K562 (cell line): Measurements from ENCODE around the gene ANKDD1A. TPM values are rescaled to one million over a fixed set of nuclear protein-coding genes. Genes with fewer than 3 reads are reported as not detected.

Experiments
- ATAC-seq: fragments of 200-7000 bp; cut with Tn5 transposase; 3 replicates; pipeline ENCODE4 v1.9.1; 2020; ENCODE audit warnings: moderate library complexity
- BruUV-seq: library from RNA; stranded (reverse); fragments of 400-500 nt; replicated peaks from 2 replicates; lab custom pipeline; 2021; lab: Mats Ljungman, UMichigan
- CTCF ChIA-PET: fragments of 300-600 bp; formaldehyde crosslinking; extraction: SDS; loops from one replicate; lab custom pipeline; 2021; ENCODE audit warnings: low intra/inter-chr PET ratio; lab: Yijun Ruan, JAX
- POLR2A ChIA-PET: fragments of 300-600, 350-650 bp; sonication (Branson Sonifier 250); formaldehyde crosslinking; extraction: SDS; loops from one replicate; lab custom pipeline; 2021; ENCODE audit warnings: antibody characterized with exemption, inconsistent platforms; lab: Yijun Ruan, JAX
- DNase-seq, 4 experiments: peaks; one replicate each; pipeline versions ENCODE4 v3.0.0 to v3.0.0-alpha.2; 2011 to 2018; ENCODE audit warnings: low spot score in 3 of 4, mixed read lengths in 3 of 4; ENCODE audit errors: extremely low read depth in 1 of 4
- FAIRE-seq: peaks from 2 replicates; lab custom pipeline; 2011; peaks lifted over from hg19 to GRCh38; lab: Jason Lieb, UNC
- H2AFZ ChIP-seq: 2 replicates; pipeline ENCODE4 v1.6.0; 2011; ENCODE audit warnings: low read depth, low read length, control low read depth, inconsistent platforms
- H3K27ac ChIP-seq: fragments of 200-600 bp; 3 replicates; pipeline ENCODE4 v1.8.0; 2011; ENCODE audit warnings: low read depth, mild to moderate bottlenecking, control low read depth, inconsistent platforms, low read length, moderate library complexity, mixed read lengths; ENCODE audit errors: extremely low read depth
- H3K27me3 ChIP-seq, 2 experiments: fragments of 300-600 bp in 1 of 2; 2 replicates in 1 of 2; 3 replicates in 1 of 2; pipeline versions ENCODE4 v1.6.0 to v1.8.0; 2011; ENCODE audit warnings: inconsistent platforms in 2 of 2, low read length in 2 of 2, mild to moderate bottlenecking in 1 of 2, mixed read lengths in 1 of 2, moderate library complexity in 1 of 2; ENCODE audit not compliant: control insufficient read depth in 2 of 2, insufficient read depth in 2 of 2
- H3K36me3 ChIP-seq: fragments of 300-600 bp; 3 replicates; pipeline ENCODE4 v1.8.0; 2011; ENCODE audit warnings: mild to moderate bottlenecking, low read length, inconsistent platforms; ENCODE audit not compliant: control insufficient read depth, insufficient read depth
- H3K4me1 ChIP-seq, 2 experiments: fragments of 200-600 bp in 1 of 2; replicated peaks in 1 of 2; 2 replicates in 1 of 2; 3 replicates in 1 of 2; pipeline versions ENCODE4 v1.5.1 to v1.8.0; 2011; ENCODE audit warnings: inconsistent platforms in 2 of 2, low read length in 2 of 2, mild to moderate bottlenecking in 1 of 2, mixed read lengths in 1 of 2, moderate library complexity in 1 of 2; ENCODE audit not compliant: control insufficient read depth in 2 of 2, insufficient read depth in 2 of 2
- H3K4me2 ChIP-seq: 2 replicates; pipeline ENCODE4 v1.6.1; 2011; ENCODE audit warnings: low read length, control low read depth, inconsistent platforms, mixed read lengths; ENCODE audit not compliant: insufficient read depth
- H3K4me3 ChIP-seq: fragments of 200-600 bp; sonication (generic), shearing (Covaris generic); 2 replicates; pipeline ENCODE4 v1.5.1; 2016; ENCODE audit warnings: control low read depth, inconsistent platforms
- H3K79me2 ChIP-seq: fragments of 200-600 bp; 3 replicates; pipeline ENCODE4 v1.8.0; 2011; ENCODE audit warnings: low read length, inconsistent platforms; ENCODE audit not compliant: control insufficient read depth, insufficient read depth
- H3K9ac ChIP-seq, 2 experiments: 2 replicates each; pipeline versions ENCODE4 v1.6.0 to v1.6.1; 2011; ENCODE audit warnings: low read depth in 2 of 2, low read length in 2 of 2, control low read depth in 1 of 2, inconsistent platforms in 1 of 2, mild to moderate bottlenecking in 1 of 2, mixed read lengths in 1 of 2; ENCODE audit not compliant: insufficient read depth in 1 of 2
- H3K9me1 ChIP-seq: one replicate; pipeline ENCODE4 v1.6.0; 2011; ENCODE audit warnings: inconsistent platforms, mild to moderate bottlenecking, low read length, moderate library complexity; ENCODE audit not compliant: control insufficient read depth, insufficient read depth
- H3K9me3 ChIP-seq: replicated peaks from 2 replicates; pipeline ENCODE4 v1.5.1; 2011; ENCODE audit warnings: low read depth, low read length, inconsistent platforms; ENCODE audit not compliant: control insufficient read depth, insufficient read depth
- H4K20me1 ChIP-seq: replicated peaks from 2 replicates; pipeline ENCODE4 v1.6.1; 2011; ENCODE audit warnings: low read length, inconsistent platforms, mixed read lengths; ENCODE audit not compliant: control insufficient read depth, insufficient read depth
- C11orf30 ChIP-seq: fragments of 450-650 bp; IDR thresholded peaks from 2 replicates; pipeline ENCODE4 v1.6.1; 2016; ENCODE audit warnings: low read depth, mild to moderate bottlenecking
- MAFG ChIP-seq: fragments of 450-650 bp; conservative IDR thresholded peaks from 2 replicates; pipeline ENCODE4 v1.6.1; 2016; ENCODE audit warnings: missing genetic modification characterization, missing compliant biosample characterization
- MAFK ChIP-seq: IDR thresholded peaks from 2 replicates; pipeline ENCODE4 v1.6.1; 2011; ENCODE audit warnings: low read length, improper control_type of control experiment
- PBX2 ChIP-seq, 2 experiments: IDR thresholded peaks in 1 of 2; conservative IDR thresholded peaks in 1 of 2; 2 replicates each; pipeline ENCODE4 v1.6.1; 2016; ENCODE audit warnings: low read depth in 2 of 2, mild to moderate bottlenecking in 1 of 2, missing compliant biosample characterization in 1 of 2, missing genetic modification characterization in 1 of 2, moderate library complexity in 1 of 2
- THRB ChIP-seq: fragments of 450-650 bp; formaldehyde crosslinking; conservative IDR thresholded peaks from 2 replicates; pipeline ENCODE4 v1.4.0; 2022; ENCODE audit warnings: mild to moderate bottlenecking, missing genetic modification characterization
- ZNF316 ChIP-seq: fragments of 450-650 bp; IDR thresholded peaks from 2 replicates; pipeline ENCODE4 v1.6.1; 2016
- WGBS: fragments of 100-300 bp; shearing (Covaris generic); methylation state at CpG from one replicate; pipeline ENCODE4 v1.1.6; 2016; ENCODE audit warnings: low coverage, mixed read lengths; ENCODE audit not compliant: insufficient coverage; ENCODE audit errors: missing lambda C conversion rate; 5-methylcytosine and 5-hydroxymethylcytosine counted together
- in situ Hi-C: fragments of 300-500 bp; cut with MboI; formaldehyde crosslinking; loops from 4 replicates; pipeline ENCODE4 v1.15.0; 2018; ENCODE audit warnings: inconsistent platforms, mixed read lengths
- intact Hi-C: fragments of 100-400 bp; cut with micrococcal nuclease; formaldehyde crosslinking; loops from 2 replicates; pipeline ENCODE4 v1.14.2; 2022
- polyA plus RNA-seq, 8 experiments: library from polyadenylated mRNA; depleted of rRNA in 4 of 8; stranded (reverse) in 5 of 8; unstranded in 3 of 8; fragments of >200 nt; fragmentation: Nextera tagmentation in 2 of 8; fragmentation: Illumina TruSeq in 1 of 8; extraction: Ambion mirVana in 2 of 8; extraction: Trizol in 1 of 8; gene quantifications; 2 replicates each; pipeline versions ENCODE4 v1.2.1 to v1.2.3, GENCODE V29; 2011 to 2014; ENCODE audit warnings: inconsistent platforms in 1 of 8, missing spikeins in 1 of 8
- total RNA-seq, 7 experiments: library from RNA; depleted of rRNA in 6 of 7; stranded (reverse); fragments of >200 nt in 6 of 7; fragmentation: Illumina TruSeq in 2 of 7; extraction: Trizol in 2 of 7; gene quantifications; 2 replicates each; pipeline versions ENCODE4 v1.2.1 to v1.2.3, GENCODE V29; 2011 to 2021; ENCODE audit warnings: low replicate concordance in 1 of 7
- TF ChIP-seq, protein P1 (sequence below): fragments of 250-450 bp; sonication (Bioruptor Pico); IDR thresholded peaks from 2 replicates; pipeline ENCODE4 v1.4.0; 2020

ANKDD1A gene
- total and polyA plus RNA-seq, 9 of the 15 experiments (the other 6 are each of a cell fraction or from before 2014, with no cell fraction given): 0.08 to 0.80 (median 0.43) TPM

DNA sequence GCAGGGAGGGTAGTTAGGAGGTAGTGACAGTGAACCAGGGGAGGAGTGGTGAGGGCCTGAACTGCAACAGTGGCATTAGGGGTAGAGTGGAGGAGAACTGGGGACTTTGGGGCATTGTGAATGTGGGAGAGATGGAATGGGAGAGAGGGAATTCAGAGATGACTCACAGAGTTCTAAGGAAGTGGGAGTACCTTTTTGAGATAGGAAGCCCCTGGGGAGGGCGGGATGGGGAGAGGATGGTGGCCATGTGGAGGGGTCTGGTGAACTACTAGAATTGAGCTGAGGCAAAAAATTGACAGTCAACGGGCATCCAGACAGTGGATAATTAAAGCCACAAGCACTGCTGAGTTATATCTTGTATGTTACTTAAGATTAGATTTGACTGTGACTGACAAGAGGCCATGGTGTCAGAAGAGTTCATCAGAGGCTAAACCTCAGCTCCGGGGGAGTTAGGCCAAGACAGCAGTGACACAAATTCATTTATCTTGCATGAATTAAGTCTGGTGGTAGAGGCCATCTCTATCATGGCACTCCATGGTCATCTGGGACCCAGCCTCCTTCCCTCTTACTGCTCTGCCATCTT lies 36.0 kb upstream of the ANKDD1A start (continued):
- TF ChIP-seq PBX2 (CRISPR knock-in tag; IDR thresholded peaks at IDR 0.05; ENCODE audit: low read depth) (no peak), PBX2 (tag; conservative IDR thresholded peaks at IDR 0.05; ENCODE audit: low read depth) (peak; percentile 38; the same call in 1 of the 2 replicates), THRB (CRISPR knock-in tag) (no peak)
- TF ChIP-seq, all 486 proteins: peak for 8

- in situ Hi-C loops (no loop called here), intact Hi-C loops (no loop called here)
- H4K20me1 ChIP-seq: no peaks in the 10 kb centered on the region
- no peaks in the 10 kb centered on the region for H3K79me2 ChIP-seq
- no peak overlapping the region for H2AFZ ChIP-seq
- POLR2A ChIA-PET: interaction anchor here (0.7 to 1.6 kb wide), 4 partner anchors 9 to 428 kb away, joined by 3 to 5 read pairs (median 4); no protein-coding TSS in a partner anchor
- BruUV-seq: no TSS peak
- ATAC-seq (peak; percentile 52; the same call in 2 of the 3 replicates), DNase-seq (no peak), FAIRE-seq (no peak)
- H3K9me3 ChIP-seq: no peaks in the 10 kb centered on the region
- H3K9me1 ChIP-seq: no peaks in the 10 kb centered on the region
- H3K4me1 ChIP-seq: peaks cover 0 to 8% of the 10 kb centered on the region in 2 experiments; a peak in 2 of 5 replicates
- peak overlapping the region in 1 of 2 experiments; percentile 69; a peak in 1 of 4 replicates for H3K9ac ChIP-seq
- peaks cover 0 to 9% of the 10 kb centered on the region in 2 experiments; a peak in 2 of 5 replicates for H3K27me3 ChIP-seq
- 10% methylated on average over 3 of the region's 3 CpGs for WGBS
- TF ChIP-seq MAFG (tag) (peak; percentile 65; the same call in 1 of the 2 replicates), ZNF316 (peak; percentile 70), MAFK (peak; percentile 47; the same call in 1 of the 2 replicates), C11orf30 (peak; percentile 81)
- TF ChIP-seq, protein P1, sequence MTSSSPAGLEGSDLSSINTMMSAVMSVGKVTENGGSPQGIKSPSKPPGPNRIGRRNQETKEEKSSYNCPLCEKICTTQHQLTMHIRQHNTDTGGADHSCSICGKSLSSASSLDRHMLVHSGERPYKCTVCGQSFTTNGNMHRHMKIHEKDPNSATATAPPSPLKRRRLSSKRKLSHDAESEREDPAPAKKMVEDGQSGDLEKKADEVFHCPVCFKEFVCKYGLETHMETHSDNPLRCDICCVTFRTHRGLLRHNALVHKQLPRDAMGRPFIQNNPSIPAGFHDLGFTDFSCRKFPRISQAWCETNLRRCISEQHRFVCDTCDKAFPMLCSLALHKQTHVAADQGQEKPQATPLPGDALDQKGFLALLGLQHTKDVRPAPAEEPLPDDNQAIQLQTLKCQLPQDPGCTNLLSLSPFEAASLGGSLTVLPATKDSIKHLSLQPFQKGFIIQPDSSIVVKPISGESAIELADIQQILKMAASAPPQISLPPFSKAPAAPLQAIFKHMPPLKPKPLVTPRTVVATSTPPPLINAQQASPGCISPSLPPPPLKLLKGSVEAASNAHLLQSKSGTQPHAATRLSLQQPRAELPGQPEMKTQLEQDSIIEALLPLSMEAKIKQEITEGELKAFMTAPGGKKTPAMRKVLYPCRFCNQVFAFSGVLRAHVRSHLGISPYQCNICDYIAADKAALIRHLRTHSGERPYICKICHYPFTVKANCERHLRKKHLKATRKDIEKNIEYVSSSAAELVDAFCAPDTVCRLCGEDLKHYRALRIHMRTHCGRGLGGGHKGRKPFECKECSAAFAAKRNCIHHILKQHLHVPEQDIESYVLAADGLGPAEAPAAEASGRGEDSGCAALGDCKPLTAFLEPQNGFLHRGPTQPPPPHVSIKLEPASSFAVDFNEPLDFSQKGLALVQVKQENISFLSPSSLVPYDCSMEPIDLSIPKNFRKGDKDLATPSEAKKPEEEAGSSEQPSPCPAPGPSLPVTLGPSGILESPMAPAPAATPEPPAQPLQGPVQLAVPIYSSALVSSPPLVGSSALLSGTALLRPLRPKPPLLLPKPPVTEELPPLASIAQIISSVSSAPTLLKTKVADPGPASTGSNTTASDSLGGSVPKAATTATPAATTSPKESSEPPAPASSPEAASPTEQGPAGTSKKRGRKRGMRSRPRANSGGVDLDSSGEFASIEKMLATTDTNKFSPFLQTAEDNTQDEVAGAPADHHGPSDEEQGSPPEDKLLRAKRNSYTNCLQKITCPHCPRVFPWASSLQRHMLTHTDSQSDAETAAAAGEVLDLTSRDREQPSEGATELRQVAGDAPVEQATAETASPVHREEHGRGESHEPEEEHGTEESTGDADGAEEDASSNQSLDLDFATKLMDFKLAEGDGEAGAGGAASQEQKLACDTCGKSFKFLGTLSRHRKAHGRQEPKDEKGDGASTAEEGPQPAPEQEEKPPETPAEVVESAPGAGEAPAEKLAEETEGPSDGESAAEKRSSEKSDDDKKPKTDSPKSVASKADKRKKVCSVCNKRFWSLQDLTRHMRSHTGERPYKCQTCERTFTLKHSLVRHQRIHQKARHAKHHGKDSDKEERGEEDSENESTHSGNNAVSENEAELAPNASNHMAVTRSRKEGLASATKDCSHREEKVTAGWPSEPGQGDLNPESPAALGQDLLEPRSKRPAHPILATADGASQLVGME (CRISPR knock-in tag): no peak
- no peak overlapping the region for H3K27ac ChIP-seq
- H3K4me2 ChIP-seq: no peak overlapping the region
- CTCF ChIA-PET: no interaction called here
- H3K4me3 ChIP-seq: no peak overlapping the region
- no peaks in the 10 kb centered on the region for H3K36me3 ChIP-seq
Observed at GRCh38 chr15:64877435-64877834, 34.3 kb upstream of the ANKDD1A start.
